TTC549 (cell line): ENCODE results near the gene KCNS3.

Experiments
- FAIRE-seq: peaks from 2 replicates; lab custom pipeline; 2012; peaks lifted over from hg19 to GRCh38; lab: Jason Lieb, UNC

The KCNS3 gene

GRCh38 chr2:17878281-17879136 is at the start of gene KCNS3:
KCNS3 (plus strand) TSS chr2:17878667; CDS start chr2:17931009, 52,342 bp downstream.
- no peak for FAIRE-seq

GRCh38 chr2:17830053-17831034 is 48.1 kb upstream of the KCNS3 start:
- FAIRE-seq = no peak

GRCh38 chr2:17835516-17835915 is 43.0 kb upstream of the KCNS3 start:
- FAIRE-seq = no peak

DNA sequence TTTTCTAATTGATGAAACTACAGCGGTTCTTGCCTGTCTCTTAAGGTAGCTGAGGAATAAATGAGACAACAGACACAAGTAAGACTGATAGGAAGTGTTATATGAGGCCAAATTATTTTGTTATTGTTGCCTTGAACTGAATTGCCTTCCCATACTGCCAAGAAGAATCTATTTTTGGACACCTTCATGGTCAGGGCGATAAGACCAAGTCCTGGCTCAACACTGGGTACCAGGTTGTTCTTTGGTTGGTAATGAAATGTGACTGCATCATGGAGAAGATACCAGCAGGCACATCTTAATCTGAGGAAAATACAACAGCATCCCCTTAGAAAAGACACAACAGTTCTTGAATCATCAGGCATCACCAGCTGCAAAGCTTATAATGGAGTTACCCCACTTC is 38.5 kb upstream of the KCNS3 start:
- no peak for FAIRE-seq

DNA sequence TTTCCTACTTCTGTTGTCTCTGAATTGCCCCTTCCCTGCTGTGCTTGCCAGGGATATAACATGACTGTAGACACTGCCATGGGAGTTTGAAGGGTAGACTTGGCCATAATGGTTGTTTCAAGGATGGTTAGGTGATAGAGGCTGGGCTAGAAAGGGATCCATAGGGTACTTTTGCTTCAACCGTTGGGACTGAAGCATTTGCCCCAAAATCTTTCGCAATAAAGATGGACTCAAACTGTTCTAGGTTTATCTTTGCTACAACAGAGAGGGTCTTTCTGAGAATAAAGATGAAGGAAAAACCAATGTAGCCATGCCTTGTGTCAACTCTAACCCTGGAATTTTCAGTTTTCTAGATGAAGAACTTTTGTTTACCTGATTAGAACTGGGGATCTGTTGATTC is 35.0 kb upstream of the KCNS3 start:
- FAIRE-seq = no peak

- FAIRE-seq = no peak
Observed at GRCh38 chr2:17845806-17846205, 32.7 kb upstream of the KCNS3 start.

- no peak for FAIRE-seq
Observed at GRCh38 chr2:17846676-17847075, 31.8 kb upstream of the KCNS3 start.

DNA sequence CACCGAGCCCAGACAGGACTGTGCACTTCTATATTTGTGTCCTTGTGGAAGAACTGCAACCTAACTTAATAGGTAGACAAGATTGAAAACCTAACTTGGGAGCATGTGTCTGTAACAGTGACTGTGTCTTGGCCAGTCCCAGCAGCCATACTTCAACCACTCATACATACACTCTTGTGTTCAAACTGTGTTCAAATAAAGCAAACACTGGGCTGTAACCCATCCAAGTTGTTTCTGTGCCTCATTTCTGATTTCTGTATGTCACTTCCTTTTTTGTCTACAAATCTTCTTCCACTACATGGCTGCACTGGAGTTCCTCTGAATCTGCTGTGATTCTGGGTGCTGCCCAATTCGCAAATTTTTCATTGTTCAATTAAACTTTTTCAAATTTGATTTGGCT is 31.2 kb upstream of the KCNS3 start:
- no peak for FAIRE-seq

DNA sequence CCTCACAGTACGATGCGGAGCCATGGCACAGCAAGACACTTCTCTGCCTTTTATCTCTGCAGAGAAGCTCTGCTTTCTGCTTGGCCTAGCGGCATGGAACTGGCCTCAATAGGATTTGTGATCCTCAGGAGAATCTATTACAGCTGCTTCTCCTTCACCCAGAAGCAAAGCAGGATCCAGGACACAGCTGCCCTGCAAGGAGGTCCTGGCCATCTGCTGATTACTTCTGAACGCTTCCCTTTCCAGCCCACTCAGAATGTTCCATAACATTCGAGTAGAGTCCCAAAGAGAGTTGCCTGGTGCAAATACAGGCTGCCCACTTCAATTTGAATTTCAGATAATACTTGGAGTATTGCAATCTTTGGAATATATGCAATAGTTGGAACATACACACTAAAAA is 29.2 kb upstream of the KCNS3 start:
- FAIRE-seq = no peak

DNA sequence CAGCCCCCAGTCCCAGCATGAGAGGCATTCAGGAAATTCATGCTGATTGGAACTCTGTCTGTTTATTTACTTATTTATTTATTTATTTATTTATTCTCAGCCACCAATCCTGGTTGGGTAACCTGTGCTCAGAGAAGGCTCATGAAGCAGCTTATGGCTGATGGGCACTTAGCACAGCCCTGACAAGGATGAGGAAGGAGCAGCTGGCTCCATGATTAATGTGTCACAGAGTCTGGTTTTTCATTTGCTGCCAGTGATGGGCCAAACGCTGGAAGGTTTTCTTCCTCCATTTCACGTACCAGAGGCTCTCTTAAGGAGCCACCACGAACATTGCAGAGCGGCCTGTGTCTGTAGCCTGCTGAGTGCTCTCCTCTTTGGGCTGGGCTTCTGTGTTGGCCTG is 28.3 kb upstream of the KCNS3 start:
- no peak for FAIRE-seq

GRCh38 chr2:17851731-17852585 is 26.5 kb upstream of the KCNS3 start:
- no peak for FAIRE-seq

DNA sequence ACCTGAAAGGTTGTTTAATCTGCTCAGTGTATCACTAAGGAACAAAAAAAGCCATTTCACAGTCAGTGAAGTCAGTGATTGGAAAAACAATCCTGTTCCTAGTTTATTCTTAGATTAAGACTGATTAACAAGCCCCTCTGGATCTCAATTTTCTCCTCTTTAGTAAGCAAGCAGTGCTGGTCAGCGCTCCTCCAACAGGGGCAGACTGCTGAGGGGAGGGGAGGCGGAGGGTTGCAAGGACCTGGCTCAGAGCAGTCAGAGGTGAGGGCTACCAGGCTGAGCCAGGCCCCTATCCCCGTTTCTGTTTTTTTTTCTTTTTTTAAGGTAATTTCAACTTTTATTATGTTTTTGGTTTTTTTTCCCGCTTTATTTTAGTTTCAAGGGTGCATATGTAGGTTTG is 24.7 kb upstream of the KCNS3 start:
- FAIRE-seq = no peak

DNA sequence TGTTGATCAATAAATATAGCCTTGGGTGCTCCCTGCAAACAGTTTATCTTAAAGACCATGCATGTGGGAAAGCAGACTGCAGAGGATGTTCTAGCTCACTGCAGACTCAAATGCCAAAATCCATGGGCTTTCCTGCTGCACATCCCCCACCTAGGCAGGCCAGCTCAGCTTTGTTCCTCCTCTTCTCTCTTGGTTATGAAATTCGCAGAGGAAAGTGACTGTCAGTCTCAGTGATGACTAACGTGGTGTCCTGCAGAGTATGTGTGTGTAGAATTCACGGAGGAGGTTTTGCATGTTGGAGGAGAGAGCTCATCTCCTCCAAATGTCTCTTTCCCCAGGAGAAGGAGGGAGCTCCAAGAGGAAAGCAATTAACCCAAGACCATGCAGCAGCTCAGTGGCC is 21.4 kb upstream of the KCNS3 start:
- no peak for FAIRE-seq

DNA sequence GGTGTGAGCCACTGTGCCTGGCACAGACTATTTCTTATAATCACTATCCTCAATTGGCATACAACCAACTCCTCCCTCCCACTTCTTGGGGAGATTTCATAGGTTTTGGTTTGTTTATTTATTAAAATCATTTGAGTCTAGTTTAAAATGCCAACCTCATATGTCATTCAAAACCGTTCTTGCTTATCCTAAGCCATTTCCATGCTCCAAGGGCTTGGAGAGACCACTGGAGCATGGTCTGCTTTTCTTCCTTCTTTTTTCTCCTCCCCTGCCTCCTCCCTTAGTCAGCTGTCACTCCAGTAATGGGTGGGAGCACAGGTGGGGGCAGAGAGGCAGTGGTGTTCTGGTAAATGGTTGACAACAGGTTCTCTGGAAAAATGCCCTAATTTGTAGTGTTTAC is 20.4 kb upstream of the KCNS3 start:
- no peak for FAIRE-seq

GRCh38 chr2:17863539-17863938 is 14.9 kb upstream of the KCNS3 start:
- no peak for FAIRE-seq

GRCh38 chr2:17864676-17865075 is 13.8 kb upstream of the KCNS3 start:
- no peak for FAIRE-seq

- FAIRE-seq = no peak
Observed at GRCh38 chr2:17867133-17867532, 11.3 kb upstream of the KCNS3 start.

DNA sequence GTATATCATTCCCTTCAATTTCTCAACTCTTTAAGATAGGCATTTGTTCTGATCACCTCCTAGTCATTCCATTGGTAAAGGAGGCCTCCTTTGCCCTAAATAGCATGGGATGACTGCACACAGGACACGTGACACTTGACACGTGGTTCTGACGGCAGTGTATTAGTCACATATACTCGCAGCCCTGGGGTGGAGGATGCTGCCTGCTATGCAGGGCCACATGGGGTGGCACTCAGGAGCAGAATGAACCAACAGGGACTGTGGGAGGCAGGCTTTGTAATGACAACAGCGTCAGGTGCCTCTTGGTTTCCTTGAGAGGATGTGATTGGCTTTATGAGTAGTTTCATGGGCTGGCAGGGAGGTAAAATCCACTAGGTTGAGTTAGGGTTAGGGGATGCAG is 9.3 kb upstream of the KCNS3 start:
- FAIRE-seq = no peak

DNA sequence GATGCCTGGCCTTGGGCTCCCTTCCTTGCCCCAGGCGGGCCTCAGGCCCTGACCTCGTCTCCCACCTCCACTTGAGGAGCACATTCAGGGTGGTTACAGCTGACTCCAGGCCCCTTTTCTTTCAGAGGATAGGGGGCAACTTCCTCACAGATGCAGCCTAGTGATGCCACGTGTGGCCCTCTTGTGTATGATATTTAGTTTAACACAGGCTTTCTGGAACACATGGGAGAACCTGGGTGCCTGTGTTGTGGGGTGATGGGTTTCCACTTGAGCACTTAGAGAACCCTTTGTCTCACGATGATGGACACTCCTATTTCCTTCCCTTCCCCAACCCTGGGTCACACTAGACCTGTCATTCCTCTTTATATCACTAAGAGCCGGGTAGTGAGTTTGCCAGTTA is 6.8 kb upstream of the KCNS3 start:
- no peak for FAIRE-seq

DNA sequence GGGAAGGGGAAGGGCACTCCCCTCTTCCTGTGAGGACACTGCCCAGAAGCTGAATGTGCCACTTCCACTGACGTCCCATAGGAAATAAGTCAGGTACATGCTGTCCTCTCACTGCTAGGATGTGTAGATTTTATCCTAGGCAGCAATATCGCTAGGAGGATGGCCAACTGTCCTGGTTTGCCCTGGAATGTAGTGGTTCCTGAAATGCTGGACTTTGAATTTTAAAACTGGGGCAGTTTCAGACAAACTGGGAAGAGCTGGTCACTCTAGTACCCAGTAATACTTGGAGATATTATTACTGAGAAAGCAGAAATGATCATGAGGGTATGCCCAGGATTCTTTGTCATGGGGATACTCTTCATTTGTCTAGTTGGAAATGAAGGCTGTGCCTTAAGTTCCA is 5.4 kb upstream of the KCNS3 start:
- no peak for FAIRE-seq

DNA sequence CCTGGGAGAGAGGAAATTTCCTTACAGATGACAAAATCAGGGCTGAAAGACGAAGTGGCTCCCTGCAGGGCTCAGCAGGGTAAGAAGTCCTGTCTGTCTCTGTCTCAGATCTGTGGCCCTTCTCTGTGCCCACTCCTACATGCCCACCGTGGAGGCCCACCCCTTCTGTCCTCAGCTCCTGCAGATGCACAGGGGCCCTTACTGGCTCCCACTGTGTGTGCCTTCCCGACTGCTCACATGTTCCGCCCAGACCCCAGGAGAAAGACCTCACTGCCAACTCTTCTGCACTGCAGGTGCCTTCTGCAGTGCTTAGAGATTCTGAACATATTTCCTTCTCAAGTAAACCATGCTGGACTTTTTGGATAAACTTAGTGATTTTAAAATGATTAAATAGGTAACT is 1.9 kb upstream of the KCNS3 start:
- FAIRE-seq = no peak

- no peak for FAIRE-seq
Observed at GRCh38 chr2:17877811-17878280, 621 bp upstream of the KCNS3 start.
